ENCODE results near the gene SIDT2. TPM values are rescaled to one million over a fixed set of nuclear protein-coding genes. Genes with fewer than 3 reads are reported as not detected.
A peak's percentile ranks its signal among the peaks of the same experiment; 100 is the strongest.

SIDT2 gene
- total RNA-seq, 4 donors from 2014 or later: 6.4 to 91.3 (median 28.7) TPM

- H3K9me3 ChIP-seq: no peaks in the 10 kb centered on the region
- peaks cover 27 to 35% of the 10 kb centered on the region in 2 donors for H3K4me1 ChIP-seq
- DNase-seq: peak in 1 of 2 donors; percentile 20
- TF ChIP-seq POLR2A (IDR thresholded peaks at IDR 0.05) (no peak), CTCF (IDR thresholded peaks at IDR 0.05) (no peak)
- intact Hi-C loops (cut with DNase I; ENCODE audit: low total_unique reads): loop anchor here (10.0 kb wide), 1 partner anchor 429 kb away; the partner anchor contains the start of gene APOA5
- peak overlapping the region; percentile 93 to 94 for H3K27ac ChIP-seq
- no peaks in the 10 kb centered on the region for H3K36me3 ChIP-seq
- no peaks in the 10 kb centered on the region for H3K27me3 ChIP-seq
- no peak overlapping the region for H3K4me3 ChIP-seq
Observed at GRCh38 chr11:117223741-117224689, 45.5 kb downstream of the SIDT2 start.

- no peaks in the 10 kb centered on the region for H3K36me3 ChIP-seq
- peak overlapping the region in 1 of 2 donors; percentile 94 for H3K27ac ChIP-seq
Observed at GRCh38 chr11:117225553-117226170, 47.1 kb downstream of the SIDT2 start.

GRCh38 chr11:117226388-117227385 lies 48.1 kb downstream of the SIDT2 start:
- H3K27me3 ChIP-seq: no peaks in the 10 kb centered on the region
- H3K9me3 ChIP-seq: no peaks in the 10 kb centered on the region
- peaks cover 3 to 10% of the 10 kb centered on the region in 2 donors for H3K4me1 ChIP-seq
- H3K36me3 ChIP-seq: no peaks in the 10 kb centered on the region
- intact Hi-C loops (cut with DNase I; ENCODE audit: low total_unique reads): loop anchor here (5.0 to 10.0 kb wide), 2 partner anchors 44 to 432 kb away; partner anchors contain the start of gene APOA5
- H3K4me3 ChIP-seq: no peak overlapping the region
- DNase-seq: peak in 1 of 2 donors; percentile 59
- H3K27ac ChIP-seq: no peak overlapping the region
- TF ChIP-seq POLR2A (IDR thresholded peaks at IDR 0.05) (no peak), CTCF (IDR thresholded peaks at IDR 0.05) (peak; percentile 75 to 93 (median 86))

More at GRCh38 chr11:117225553-117226170, 47.1 kb downstream of the SIDT2 start:
- no peaks in the 10 kb centered on the region for H3K27me3 ChIP-seq
- DNase-seq: peak in 1 of 2 donors; percentile 20
- peaks cover 13 to 19% of the 10 kb centered on the region in 2 donors for H3K4me1 ChIP-seq
- TF ChIP-seq CTCF (IDR thresholded peaks at IDR 0.05) (no peak), POLR2A (IDR thresholded peaks at IDR 0.05) (no peak)
- no peak overlapping the region for H3K4me3 ChIP-seq
- intact Hi-C loops (cut with DNase I; ENCODE audit: low total_unique reads): loop anchor here (5.0 to 10.0 kb wide), 2 partner anchors 43 to 431 kb away; partner anchors contain the start of gene APOA5
- no peaks in the 10 kb centered on the region for H3K9me3 ChIP-seq

- H3K4me1 ChIP-seq: peaks cover 0 to 3% of the 10 kb centered on the region in 2 donors
- TF ChIP-seq POLR2A (IDR thresholded peaks at IDR 0.05): no peak
- no peak for TF ChIP-seq CTCF (IDR thresholded peaks at IDR 0.05)
- no peaks in the 10 kb centered on the region for H3K27me3 ChIP-seq
- H3K36me3 ChIP-seq: no peaks in the 10 kb centered on the region
- peak in 1 of 2 donors; percentile 14 for DNase-seq
- intact Hi-C loops (cut with DNase I; ENCODE audit: low total_unique reads): loop anchor here (5.0 to 10.0 kb wide), 2 partner anchors 46 to 433 kb away; partner anchors contain the start of gene APOA5
- H3K9me3 ChIP-seq: no peaks in the 10 kb centered on the region
- H3K4me3 ChIP-seq: no peak overlapping the region
- H3K27ac ChIP-seq: no peak overlapping the region
Observed at GRCh38 chr11:117228091-117228490, 49.5 kb downstream of the SIDT2 start.

Measured in uterus (tissue), 4 donors.